ENCODE measurements around the gene CDKL2.

- TF ChIP-seq POLR2A (IDR thresholded peaks at IDR 0.05): no peak
- TF ChIP-seq CTCF (IDR thresholded peaks at IDR 0.05): no peak
Measured at GRCh38 chr4:75549019-75549418, 81.3 kb downstream of the CDKL2 start.

All from thyroid gland (tissue), 4 donors.